ENCODE results near the gene PATJ.

GRCh38 chr1:61995641-61996040 lies 253.4 kb downstream of the PATJ start:
- no peak for TF ChIP-seq CTCF (conservative IDR thresholded peaks at IDR 0.05; ENCODE audit: low read length)
- no peak for TF ChIP-seq EZH2phosphoT487 (IDR thresholded peaks at IDR 0.05; ENCODE audit: borderline replicate concordance)

All from Loucy (cell line).